ES-I3 (cell line): ENCODE data around the gene THSD7B.
"Not testable (repeated sequence)": the region's sequence is repeated elsewhere in the genome, so short reads cannot be mapped to it uniquely, and the experiment has no call there.

Experiments used
- H3K36me3 ChIP-seq: 2 replicates; pipeline ENCODE4 v1.6.1; 2013; ENCODE audit warnings: mild to moderate bottlenecking, low read length, control low read depth, moderate library complexity; ENCODE audit not compliant: insufficient read depth
- H3K4me1 ChIP-seq: 2 replicates; pipeline ENCODE4 v1.6.1; 2013; ENCODE audit warnings: mild to moderate bottlenecking, control low read depth, low read length; ENCODE audit not compliant: insufficient read depth
- H3K9ac ChIP-seq: 2 replicates; pipeline ENCODE4 v1.6.1; 2013; ENCODE audit warnings: low read depth, mild to moderate bottlenecking, low read length, moderate library complexity
- H3K9me3 ChIP-seq: 2 replicates; pipeline ENCODE4 v1.6.1; 2013; ENCODE audit warnings: mild to moderate bottlenecking, low read length, moderate library complexity; ENCODE audit not compliant: control insufficient read depth, insufficient read depth

Gene THSD7B, protein sequence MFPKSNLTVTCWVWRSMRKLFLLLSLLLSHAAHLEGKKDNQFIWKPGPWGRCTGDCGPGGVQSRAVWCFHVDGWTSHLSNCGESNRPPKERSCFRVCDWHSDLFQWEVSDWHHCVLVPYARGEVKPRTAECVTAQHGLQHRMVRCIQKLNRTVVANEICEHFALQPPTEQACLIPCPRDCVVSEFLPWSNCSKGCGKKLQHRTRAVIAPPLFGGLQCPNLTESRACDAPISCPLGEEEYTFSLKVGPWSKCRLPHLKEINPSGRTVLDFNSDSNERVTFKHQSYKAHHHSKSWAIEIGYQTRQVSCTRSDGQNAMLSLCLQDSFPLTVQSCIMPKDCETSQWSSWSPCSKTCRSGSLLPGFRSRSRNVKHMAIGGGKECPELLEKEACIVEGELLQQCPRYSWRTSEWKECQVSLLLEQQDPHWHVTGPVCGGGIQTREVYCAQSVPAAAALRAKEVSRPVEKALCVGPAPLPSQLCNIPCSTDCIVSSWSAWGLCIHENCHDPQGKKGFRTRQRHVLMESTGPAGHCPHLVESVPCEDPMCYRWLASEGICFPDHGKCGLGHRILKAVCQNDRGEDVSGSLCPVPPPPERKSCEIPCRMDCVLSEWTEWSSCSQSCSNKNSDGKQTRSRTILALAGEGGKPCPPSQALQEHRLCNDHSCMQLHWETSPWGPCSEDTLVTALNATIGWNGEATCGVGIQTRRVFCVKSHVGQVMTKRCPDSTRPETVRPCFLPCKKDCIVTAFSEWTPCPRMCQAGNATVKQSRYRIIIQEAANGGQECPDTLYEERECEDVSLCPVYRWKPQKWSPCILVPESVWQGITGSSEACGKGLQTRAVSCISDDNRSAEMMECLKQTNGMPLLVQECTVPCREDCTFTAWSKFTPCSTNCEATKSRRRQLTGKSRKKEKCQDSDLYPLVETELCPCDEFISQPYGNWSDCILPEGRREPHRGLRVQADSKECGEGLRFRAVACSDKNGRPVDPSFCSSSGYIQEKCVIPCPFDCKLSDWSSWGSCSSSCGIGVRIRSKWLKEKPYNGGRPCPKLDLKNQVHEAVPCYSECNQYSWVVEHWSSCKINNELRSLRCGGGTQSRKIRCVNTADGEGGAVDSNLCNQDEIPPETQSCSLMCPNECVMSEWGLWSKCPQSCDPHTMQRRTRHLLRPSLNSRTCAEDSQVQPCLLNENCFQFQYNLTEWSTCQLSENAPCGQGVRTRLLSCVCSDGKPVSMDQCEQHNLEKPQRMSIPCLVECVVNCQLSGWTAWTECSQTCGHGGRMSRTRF (N-terminal part only)

DNA sequence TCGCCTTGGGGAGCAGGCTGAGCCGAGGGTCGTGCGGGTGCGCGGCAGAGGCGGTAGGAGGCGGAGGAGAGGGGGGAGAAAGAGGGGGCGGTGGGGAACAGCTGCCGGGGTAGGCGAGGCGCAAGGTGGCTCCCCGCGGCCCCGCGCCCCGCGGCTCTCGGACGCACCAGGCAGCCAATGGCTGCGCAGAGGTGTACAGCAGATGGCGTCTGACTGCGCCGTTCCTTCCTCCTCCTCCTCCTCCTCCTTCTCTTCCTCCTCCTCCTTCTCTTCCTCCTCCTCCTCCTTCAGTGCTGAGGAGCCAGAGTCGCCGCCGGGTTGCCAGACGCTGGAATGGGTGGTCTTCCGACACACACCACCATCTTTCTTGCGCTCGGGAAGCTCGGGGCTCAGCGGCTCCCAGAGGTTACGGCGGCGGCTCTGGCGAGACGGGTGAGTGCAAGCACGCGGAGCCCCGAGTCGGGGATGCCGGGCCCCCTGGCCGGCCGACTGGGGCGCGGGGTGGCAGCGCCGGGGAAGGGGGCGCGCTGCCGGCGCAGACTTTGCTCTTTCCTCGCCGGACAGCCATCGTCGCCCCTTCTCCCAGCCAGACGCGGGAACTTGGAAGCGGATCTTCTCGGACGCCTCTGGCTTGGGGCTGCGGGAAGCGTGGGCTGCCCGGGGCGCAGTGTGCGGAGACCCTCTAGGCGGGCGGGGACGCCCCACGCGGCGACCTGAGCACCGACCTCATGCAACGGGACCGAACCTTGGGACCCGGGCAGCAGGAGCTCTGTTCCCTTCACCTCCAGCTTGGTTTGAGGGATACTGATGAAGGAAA lies at the start of gene THSD7B:
THSD7B (plus strand) TSS at position 290 of the 817 bp plus-strand sequence. CDS start 116,634 bp downstream, outside the sequence.
- peak within 1 kb of the TSS; percentile 71 for H3K9ac ChIP-seq
- H3K4me1 ChIP-seq, result no peaks in the 10 kb centered on the region; the same call in 1 of the 2 replicates
- no peaks in the 10 kb centered on the region for H3K36me3 ChIP-seq
- no peaks in the 10 kb centered on the region for H3K9me3 ChIP-seq

DNA sequence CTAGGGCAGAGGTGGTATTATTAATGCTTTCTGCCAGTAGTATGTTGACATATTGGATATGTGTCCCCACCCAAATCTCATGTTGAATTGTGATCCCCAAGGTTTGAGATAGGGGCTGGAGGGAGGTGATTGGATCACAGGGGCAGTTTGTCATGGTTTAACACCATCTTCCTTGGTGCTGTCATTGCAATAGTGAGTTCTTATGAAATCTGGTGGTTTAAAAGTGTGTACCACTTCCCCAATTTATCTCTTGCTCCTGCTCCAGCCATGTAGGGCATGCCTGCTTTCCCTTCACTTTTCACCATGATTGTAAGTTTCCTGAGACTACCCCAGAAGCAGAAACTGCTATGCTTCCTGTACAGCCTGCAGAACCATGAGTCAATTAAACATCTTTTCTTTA lies 47.1 kb upstream of the THSD7B start:
- Histone ChIP-seq H3K9me3 (no peaks in the 10 kb centered on the region), H3K9ac (no peak overlapping the region), H3K4me1 (no peaks in the 10 kb centered on the region), H3K36me3 (no peaks in the 10 kb centered on the region)

DNA sequence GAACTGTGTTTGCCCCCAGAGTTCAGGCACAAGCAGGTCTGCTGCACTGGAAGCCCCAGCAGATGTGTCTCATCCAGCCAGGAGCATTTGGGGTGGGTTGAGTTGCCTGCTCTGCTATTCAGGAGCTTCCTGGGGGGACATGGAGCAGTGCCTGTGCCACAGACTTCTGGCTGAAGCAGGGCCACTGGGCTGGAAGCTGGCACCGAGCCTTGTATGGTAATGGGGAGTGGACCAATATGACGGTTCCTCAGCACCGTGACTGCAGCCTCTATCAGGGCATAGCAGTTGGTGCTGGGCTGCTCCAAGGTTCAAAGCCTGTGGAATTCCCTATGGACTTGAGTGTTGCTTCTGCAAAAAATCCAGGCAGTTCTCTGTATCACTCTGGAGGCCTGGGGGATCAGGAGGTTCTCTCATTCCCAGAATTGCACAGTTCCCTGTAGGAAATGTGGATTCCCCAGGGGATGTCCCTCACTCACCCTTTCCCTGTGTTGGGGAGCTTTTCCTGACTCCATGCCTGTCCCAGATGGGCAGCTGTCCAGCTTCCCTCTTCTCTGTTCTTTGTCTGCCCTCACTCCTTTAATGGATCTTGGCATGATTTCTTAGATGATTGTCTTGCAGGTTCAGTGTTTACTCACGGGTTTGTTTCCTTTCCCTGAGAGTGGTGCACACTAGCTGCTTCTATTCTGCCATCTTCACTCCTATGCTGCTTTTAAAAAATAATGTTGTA lies 37.2 kb upstream of the THSD7B start:
- Histone ChIP-seq H3K9me3 (no peaks in the 10 kb centered on the region), H3K9ac (no peak overlapping the region), H3K36me3 (no peaks in the 10 kb centered on the region), H3K4me1 (no peaks in the 10 kb centered on the region)

DNA sequence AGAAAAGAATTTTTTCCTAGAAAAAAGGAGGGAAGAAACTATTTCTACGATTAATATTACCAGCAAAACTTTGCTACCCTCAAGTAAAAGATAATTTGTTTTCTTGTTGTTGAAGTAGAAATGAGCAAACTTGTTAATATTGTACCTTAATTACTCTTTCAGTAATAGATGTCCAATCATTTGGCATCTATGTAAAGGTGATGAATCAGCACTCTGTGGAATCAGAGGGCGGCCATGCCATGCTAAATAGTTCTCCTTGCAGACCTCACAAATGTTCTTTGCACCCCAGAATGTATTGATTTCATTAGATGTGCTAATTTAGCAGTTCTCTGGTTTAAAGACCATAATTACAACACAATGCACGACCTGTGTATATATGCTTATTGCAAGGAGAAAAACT lies 29.1 kb upstream of the THSD7B start:
- Histone ChIP-seq H3K9me3 (no peaks in the 10 kb centered on the region), H3K9ac (no peak overlapping the region), H3K36me3 (no peaks in the 10 kb centered on the region), H3K4me1 (no peaks in the 10 kb centered on the region)

DNA sequence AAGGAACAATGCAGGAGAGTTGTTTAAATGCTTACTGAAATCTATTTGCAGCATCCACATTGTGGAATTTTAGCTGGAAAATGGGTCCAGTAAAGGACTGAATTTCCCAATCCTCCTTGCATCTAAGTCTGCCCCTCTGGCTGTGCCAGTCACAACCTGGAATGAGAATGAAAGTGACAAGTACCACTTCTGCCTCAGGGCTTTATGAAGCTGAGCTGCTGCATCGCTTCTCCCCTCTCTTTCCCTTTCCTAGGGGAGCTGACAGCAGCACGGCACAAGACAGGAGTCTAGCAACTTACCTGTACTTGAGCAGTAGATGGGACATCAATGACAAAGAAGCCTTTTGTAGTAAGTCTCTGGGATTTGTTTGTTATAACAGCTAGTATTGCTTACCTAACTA lies 27.3 kb upstream of the THSD7B start:
- Histone ChIP-seq H3K4me1 (no peaks in the 10 kb centered on the region), H3K36me3 (no peaks in the 10 kb centered on the region), H3K9me3 (no peaks in the 10 kb centered on the region), H3K9ac (no peak overlapping the region)

DNA sequence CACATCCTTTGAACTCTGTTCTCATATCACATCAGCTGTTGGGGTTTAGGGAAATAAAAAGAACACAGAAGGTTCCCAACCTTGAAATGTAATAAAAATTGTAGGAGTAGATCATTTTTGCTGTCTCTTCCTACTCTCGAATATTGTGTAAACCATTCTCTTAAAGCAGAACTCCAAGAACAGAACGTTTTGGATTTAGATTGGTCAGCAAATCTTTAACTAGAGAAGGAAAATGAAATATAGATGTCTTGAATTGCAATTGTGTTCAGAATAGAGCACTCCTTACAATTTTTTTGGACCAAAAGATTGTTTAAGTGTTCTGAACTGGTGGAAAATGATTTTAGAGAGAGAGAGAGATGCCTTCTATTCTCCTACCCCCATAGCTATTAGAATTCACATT lies 23.9 kb upstream of the THSD7B start:
- Histone ChIP-seq H3K9me3 (no peaks in the 10 kb centered on the region), H3K36me3 (no peaks in the 10 kb centered on the region), H3K4me1 (no peaks in the 10 kb centered on the region), H3K9ac (no peak overlapping the region)

DNA sequence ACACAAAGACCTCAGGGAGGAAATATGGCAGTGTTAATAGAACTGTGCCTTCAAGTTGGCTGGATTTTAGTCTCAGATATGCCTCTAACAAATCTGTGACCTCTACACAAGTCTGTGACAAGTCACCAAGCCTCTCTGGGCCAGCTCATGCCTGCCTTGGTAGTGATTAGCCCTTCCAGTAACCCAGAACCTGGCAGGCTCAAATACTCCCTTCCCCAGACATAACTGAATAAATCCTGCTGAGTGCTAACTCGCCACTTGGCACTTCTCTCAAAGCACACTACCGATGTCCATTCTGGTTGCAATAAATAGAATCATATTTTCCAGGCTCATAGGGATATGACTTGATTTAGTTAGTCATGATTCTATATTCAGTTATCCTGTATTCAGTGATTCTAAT lies 15.3 kb upstream of the THSD7B start:
- Histone ChIP-seq H3K9ac (no peak overlapping the region), H3K36me3 (no peaks in the 10 kb centered on the region), H3K4me1 (no peaks in the 10 kb centered on the region), H3K9me3 (no peaks in the 10 kb centered on the region)

DNA sequence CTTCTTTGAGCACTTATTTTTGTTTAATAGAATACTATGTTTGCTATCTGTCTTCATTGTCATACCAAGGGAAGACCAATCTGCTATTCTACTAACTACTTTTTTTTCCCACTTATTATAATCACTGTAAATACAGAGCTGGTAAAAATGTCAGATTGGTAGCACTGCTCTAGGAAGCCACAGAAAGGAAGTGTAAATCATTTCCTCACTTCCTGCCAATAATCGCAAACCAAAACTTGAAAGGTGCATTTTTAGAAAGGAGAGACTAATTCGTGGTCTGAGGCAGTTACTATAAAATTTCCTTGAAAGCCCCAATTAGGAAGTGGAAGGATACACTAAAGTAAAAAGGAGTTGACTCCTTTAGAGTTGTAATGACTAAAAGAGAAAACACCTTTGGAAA lies 13.9 kb upstream of the THSD7B start:
- Histone ChIP-seq H3K9me3 (no peaks in the 10 kb centered on the region), H3K9ac (no peak overlapping the region), H3K36me3 (no peaks in the 10 kb centered on the region), H3K4me1 (no peaks in the 10 kb centered on the region)

DNA sequence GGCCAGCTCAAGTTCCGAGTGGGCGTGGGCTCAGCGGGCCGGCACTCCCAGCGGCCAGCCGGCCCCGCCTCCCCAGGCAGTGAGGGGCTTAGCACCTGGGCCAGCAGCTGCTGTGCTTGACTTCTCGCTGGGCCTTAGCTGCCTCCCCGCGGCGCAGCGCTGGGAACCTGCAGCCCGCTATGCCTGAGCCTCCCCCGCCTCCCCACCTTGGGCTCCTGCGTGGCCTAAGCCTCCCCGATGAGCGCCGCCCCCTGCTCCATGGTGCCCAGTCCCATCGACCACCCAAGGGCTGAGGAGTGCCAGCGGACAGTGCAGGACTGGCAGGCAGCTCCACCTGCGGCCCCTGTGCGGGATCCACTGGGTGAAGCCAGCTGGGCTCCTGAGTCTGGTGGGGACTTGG lies 6.8 kb upstream of the THSD7B start:
- not testable (repeated sequence) for H3K36me3 ChIP-seq, H3K9me3 ChIP-seq, H3K9ac ChIP-seq, H3K4me1 ChIP-seq

DNA sequence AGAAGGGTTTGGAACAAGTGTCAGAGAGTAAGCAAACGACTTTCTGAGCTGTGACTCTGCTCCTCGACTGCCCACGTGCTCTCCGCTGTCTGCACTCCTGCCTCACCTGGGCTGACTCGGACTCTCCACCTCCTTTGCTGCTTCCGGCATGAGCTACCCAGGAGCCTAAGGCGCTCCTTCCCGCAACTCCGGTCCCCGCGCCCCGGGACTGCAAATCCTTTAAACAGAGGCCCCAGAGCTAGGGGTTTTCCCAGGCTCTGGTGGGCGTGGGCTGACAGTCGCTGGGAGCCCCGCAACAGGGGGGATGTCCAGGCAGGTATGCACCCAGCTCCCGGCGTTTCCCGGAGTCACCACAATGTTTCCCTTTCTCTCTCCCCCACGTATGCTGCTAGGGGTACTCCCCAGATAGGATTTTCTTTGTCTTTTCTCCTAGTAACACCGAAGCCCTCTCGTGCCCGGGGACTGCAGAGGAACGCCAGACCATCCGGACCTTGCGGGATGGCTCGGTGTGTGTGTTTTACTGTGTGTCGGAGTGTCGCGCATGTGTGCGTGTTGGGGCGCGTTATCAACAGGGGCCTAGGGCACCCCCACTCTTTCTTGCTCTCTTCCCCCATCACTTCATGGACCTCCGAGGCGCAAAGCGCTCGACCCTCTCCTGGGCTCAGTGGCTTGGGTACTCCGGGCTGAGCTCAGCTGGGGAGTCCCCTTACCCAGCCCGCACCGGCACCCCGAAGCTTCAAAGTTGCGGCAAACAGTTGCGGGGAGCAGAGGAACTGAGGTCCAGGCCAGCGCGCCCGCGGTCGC lies 691 bp upstream of the THSD7B start:
- Histone ChIP-seq H3K4me1 (no peaks in the 10 kb centered on the region; the same call in 1 of the 2 replicates), H3K9me3 (no peaks in the 10 kb centered on the region), H3K9ac (peak overlapping the region; percentile 71), H3K36me3 (no peaks in the 10 kb centered on the region)

DNA sequence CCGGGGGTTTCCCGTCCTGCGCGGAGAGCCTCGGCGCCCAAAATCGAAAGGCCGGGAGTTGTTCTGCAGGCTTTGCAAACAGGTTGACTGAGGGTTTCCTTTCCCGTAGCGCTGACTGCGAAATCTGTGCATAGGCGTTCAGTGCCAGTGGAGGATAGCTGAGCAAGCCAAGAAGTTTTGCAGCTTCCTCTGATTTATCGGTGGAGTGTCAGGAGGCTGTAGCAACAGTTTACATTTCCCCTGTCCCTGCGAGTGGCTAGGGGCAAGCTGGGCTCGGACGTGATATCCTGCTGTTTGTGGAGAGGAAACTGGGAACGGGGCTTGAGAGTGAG lies 694 bp downstream of the THSD7B start:
- H3K36me3 ChIP-seq, result no peaks in the 10 kb centered on the region
- no peaks in the 10 kb centered on the region for H3K9me3 ChIP-seq
- peak overlapping the region; percentile 71; the same call in 1 of the 2 replicates for H3K9ac ChIP-seq
- no peaks in the 10 kb centered on the region; the same call in 1 of the 2 replicates for H3K4me1 ChIP-seq

DNA sequence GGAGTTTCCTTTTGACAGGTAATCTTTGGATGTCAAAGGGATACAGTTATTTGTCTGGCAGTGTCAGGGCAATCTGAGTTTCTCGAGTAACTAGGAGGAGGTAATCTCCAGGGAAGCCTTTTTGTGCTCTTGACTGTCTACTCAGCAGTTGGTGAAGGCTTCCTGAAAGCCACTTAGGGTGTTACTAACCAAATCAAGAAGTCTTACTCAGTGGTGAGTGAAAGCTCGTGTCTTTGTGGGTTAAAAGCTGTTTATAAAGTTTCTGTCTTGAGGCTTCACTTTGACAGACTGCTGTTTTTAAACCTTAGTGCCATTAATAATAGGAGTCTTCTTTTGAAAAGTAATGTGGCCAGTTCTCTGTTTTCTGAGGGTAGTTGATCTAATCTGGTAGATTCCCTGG lies 1.7 kb downstream of the THSD7B start:
- no peaks in the 10 kb centered on the region; the same call in 1 of the 2 replicates for H3K4me1 ChIP-seq
- H3K9me3 ChIP-seq, result no peaks in the 10 kb centered on the region
- H3K36me3 ChIP-seq, result no peaks in the 10 kb centered on the region
- no peak overlapping the region for H3K9ac ChIP-seq
